K562 (cell line): ENCODE measurements around the gene GNAQ. TPM values are rescaled to one million over a fixed set of nuclear protein-coding genes. Genes with fewer than 3 reads are reported as not detected.

Source experiments
- CEBPZ ChIP-seq: fragments of 150-350 bp; IDR thresholded peaks from 2 replicates; pipeline ENCODE4 v1.6.1; 2014; ENCODE audit warnings: low read depth, mild to moderate bottlenecking, low read length, borderline replicate concordance
- JUN ChIP-seq, 2 experiments: sonication (generic) in 1 of 2; formaldehyde crosslinking in 1 of 2; IDR thresholded peaks; 2 replicates each; pipeline versions ENCODE4 v1.6.1 to v1.8.0; 2012 to 2022; ENCODE audit warnings: borderline replicate concordance in 2 of 2, mild to moderate bottlenecking in 2 of 2, improper control_type of control experiment in 1 of 2, low read depth in 1 of 2, low read length in 1 of 2, missing genetic modification reagents in 1 of 2
- ZNF609 ChIP-seq: sonication (generic); formaldehyde crosslinking; IDR thresholded peaks from 2 replicates; pipeline ENCODE4 v1.8.1; 2023; ENCODE audit warnings: missing genetic modification reagents, mild to moderate bottlenecking, borderline replicate concordance
- polyA plus RNA-seq, 8 experiments: library from polyadenylated mRNA; depleted of rRNA in 4 of 8; stranded (reverse) in 5 of 8; unstranded in 3 of 8; fragments of >200 nt; fragmentation: Nextera tagmentation in 2 of 8; fragmentation: Illumina TruSeq in 1 of 8; extraction: Ambion mirVana in 2 of 8; extraction: Trizol in 1 of 8; gene quantifications; 2 replicates each; pipeline versions ENCODE4 v1.2.1 to v1.2.3, GENCODE V29; 2011 to 2014; ENCODE audit warnings: inconsistent platforms in 1 of 8, missing spikeins in 1 of 8
- total RNA-seq, 7 experiments: library from RNA; depleted of rRNA in 6 of 7; stranded (reverse); fragments of >200 nt in 6 of 7; fragmentation: Illumina TruSeq in 2 of 7; extraction: Trizol in 2 of 7; gene quantifications; 2 replicates each; pipeline versions ENCODE4 v1.2.1 to v1.2.3, GENCODE V29; 2011 to 2021; ENCODE audit warnings: low replicate concordance in 1 of 7

Gene GNAQ
- total and polyA plus RNA-seq, 9 of the 15 experiments (the other 6 are each of a cell fraction or from before 2014, with no cell fraction given) = 4.8 to 27.9 (median 17.5) TPM

GRCh38 chr9:78000221-78000620, 31.4 kb downstream of the GNAQ start (continued):
- no peak for TF ChIP-seq ZNF609
- no peak for TF ChIP-seq CEBPZ
- TF ChIP-seq JUN (IDR thresholded peaks at IDR 0.05; ENCODE audit: borderline replicate concordance, low read depth, low read length) = no peak
- no peak for TF ChIP-seq JUN (CRISPR knock-in tag; IDR thresholded peaks at IDR 0.05; ENCODE audit: borderline replicate concordance)
